Neural cell (in vitro differentiated cells): ENCODE results near the gene TLE1. TPM values are rescaled to one million over a fixed set of nuclear protein-coding genes. Genes with fewer than 3 reads are reported as not detected.
A peak's percentile ranks its signal among the peaks of the same experiment; 100 is the strongest.

Source experiments
- H2AFZ ChIP-seq: fragments of 200-600, 300-800 bp; sonication (generic), shearing (Covaris generic); 2 replicates; pipeline ENCODE4 v1.6.0; 2014; ENCODE audit warnings: low read depth, mild to moderate bottlenecking, antibody characterized with exemption, low read length, moderate library complexity
- H3F3A ChIP-seq: fragments of 200-600 bp; shearing (Covaris generic); 2 replicates; pipeline ENCODE4 v1.6.1; 2016; ENCODE audit warnings: mild to moderate bottlenecking, moderate library complexity, mixed read lengths, antibody characterized with exemption, low read length; ENCODE audit not compliant: insufficient read depth, poor library complexity, severe bottlenecking
- H3K27ac ChIP-seq: fragments of 200-600, 300-800 bp; sonication (generic), shearing (Covaris generic); 2 replicates; pipeline ENCODE4 v1.5.1; 2014; ENCODE audit warnings: mild to moderate bottlenecking, low read length, moderate library complexity
- H3K27me3 ChIP-seq: fragments of 300-800, 200-600 bp; sonication (generic), shearing (Covaris generic); 2 replicates; pipeline ENCODE4 v1.6.0; 2014; ENCODE audit warnings: mild to moderate bottlenecking, low read depth, low read length, moderate library complexity; ENCODE audit not compliant: insufficient read depth
- H3K36me3 ChIP-seq: fragments of 300-800, 200-600 bp; sonication (generic), shearing (Covaris generic); 2 replicates; pipeline ENCODE4 v1.5.1; 2014; ENCODE audit warnings: mild to moderate bottlenecking, antibody characterized with exemption, low read length, moderate library complexity; ENCODE audit not compliant: insufficient read depth
- H3K4me2 ChIP-seq: fragments of 300-800, 200-600 bp; sonication (generic), shearing (Covaris generic); 2 replicates; pipeline ENCODE4 v1.6.0; 2014; ENCODE audit warnings: mild to moderate bottlenecking, low read length
- H3K4me3 ChIP-seq: fragments of 300-800, 200-600 bp; sonication (generic), shearing (Covaris generic); 2 replicates; pipeline ENCODE4 v1.5.1; 2014; ENCODE audit warnings: mild to moderate bottlenecking, low read length, moderate library complexity
- H3K79me2 ChIP-seq: fragments of 200-600 bp; shearing (Covaris generic); replicated peaks from 2 replicates; pipeline ENCODE4 v1.6.0; 2014; ENCODE audit warnings: mild to moderate bottlenecking, low read length, moderate library complexity; ENCODE audit not compliant: insufficient read depth
- H3K9ac ChIP-seq: fragments of 300-800, 200-600 bp; sonication (generic), shearing (Covaris generic); 2 replicates; pipeline ENCODE4 v1.6.1; 2016; ENCODE audit warnings: mild to moderate bottlenecking, low read length, mixed read lengths
- H3K9me2 ChIP-seq: fragments of 200-600 bp; shearing (Covaris generic); 2 replicates; pipeline ENCODE4 v1.6.1; 2016; ENCODE audit warnings: mild to moderate bottlenecking, low read length, mixed read lengths; ENCODE audit not compliant: insufficient read depth
- H3K9me3 ChIP-seq: fragments of 200-600, 300-800 bp; sonication (generic), shearing (Covaris generic); 2 replicates; pipeline ENCODE4 v1.6.1; 2016; ENCODE audit warnings: mild to moderate bottlenecking, mixed run types, low read length, moderate library complexity, mixed read lengths
- H4K20me1 ChIP-seq: fragments of 200-600 bp; shearing (Covaris generic); 2 replicates; pipeline ENCODE4 v1.6.1; 2016; ENCODE audit warnings: mild to moderate bottlenecking, mixed run types; ENCODE audit not compliant: insufficient read depth
- EP300 ChIP-seq: fragments of 450-650 bp; conservative IDR thresholded peaks from 2 replicates; pipeline ENCODE4 v1.6.1; 2014; ENCODE audit warnings: antibody characterized with exemption, mild to moderate bottlenecking, moderate library complexity; ENCODE audit not compliant: poor library complexity, severe bottlenecking
- EZH2 ChIP-seq: fragments of 200-600, 300-800 bp; shearing (Covaris generic), sonication (generic); IDR thresholded peaks from 2 replicates; pipeline ENCODE4 v1.6.1; 2014; ENCODE audit warnings: antibody characterized with exemption, low read length, borderline replicate concordance, mild to moderate bottlenecking; ENCODE audit not compliant: insufficient read depth, poor library complexity, severe bottlenecking
- MXI1 ChIP-seq: fragments of 450-650 bp; conservative IDR thresholded peaks from 2 replicates; pipeline ENCODE4 v1.6.1; 2014; ENCODE audit warnings: antibody characterized with exemption, mild to moderate bottlenecking; ENCODE audit not compliant: poor library complexity, severe bottlenecking
- POLR2AphosphoS5 ChIP-seq: IDR thresholded peaks from 2 replicates; pipeline ENCODE4 v1.6.1; 2012
- RAD21 ChIP-seq: fragments of 450-650 bp; conservative IDR thresholded peaks from 2 replicates; pipeline ENCODE4 v1.6.1; 2014; ENCODE audit warnings: antibody characterized with exemption, mild to moderate bottlenecking, moderate library complexity
- REST ChIP-seq: IDR thresholded peaks from 2 replicates; pipeline ENCODE4 v1.6.1; 2012; ENCODE audit warnings: borderline replicate concordance
- SMC3 ChIP-seq: fragments of 450-650 bp; conservative IDR thresholded peaks from 2 replicates; pipeline ENCODE4 v1.6.1; 2014; ENCODE audit warnings: antibody characterized with exemption, mild to moderate bottlenecking, moderate library complexity; ENCODE audit not compliant: poor library complexity
- TAF1 ChIP-seq: IDR thresholded peaks from 2 replicates; pipeline ENCODE4 v1.6.1; 2012; ENCODE audit warnings: low read depth
- polyA plus RNA-seq: library from polyadenylated mRNA; depleted of rRNA; stranded (reverse); fragments of >200 nt; gene quantifications from 2 replicates; pipeline ENCODE4 v1.2.3, GENCODE V29; 2014
- TF ChIP-seq, protein P1 (sequence below): fragments of 450-650 bp; IDR thresholded peaks from 2 replicates; pipeline ENCODE4 v1.5.1; 2014; ENCODE audit warnings: antibody characterized with exemption, mild to moderate bottlenecking, moderate library complexity; ENCODE audit not compliant: poor library complexity, severe bottlenecking

TLE1 gene
- polyA plus RNA-seq, 1 donor from 2014 or later = 93.6 TPM

DNA sequence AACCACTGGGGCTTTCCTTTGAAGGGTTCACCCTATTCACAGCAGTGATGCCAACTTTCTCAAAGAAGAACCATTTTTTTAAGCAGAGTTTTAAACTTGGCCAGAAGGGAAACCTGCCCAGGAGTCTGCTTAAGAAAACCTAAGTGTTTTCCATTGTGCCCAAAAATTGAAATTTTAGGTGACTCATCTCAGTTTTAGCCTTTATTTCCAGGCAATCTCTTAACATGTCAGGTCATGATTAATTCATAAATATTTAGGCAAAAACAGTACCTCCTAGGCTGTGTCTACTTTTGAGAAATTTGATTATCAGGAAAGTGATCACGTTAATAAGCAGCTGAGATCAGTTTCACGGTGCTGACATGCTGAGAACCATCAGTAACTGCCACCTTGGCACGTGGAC is 61.9 kb downstream of the TLE1 start:
- H3K4me2 ChIP-seq = no peak overlapping the region
- peaks cover under 1% of the 10 kb centered on the region for H3K36me3 ChIP-seq
- no peak overlapping the region for H3K4me3 ChIP-seq
- no peak for TF ChIP-seq EP300
- no peak for TF ChIP-seq SMC3
- no peak for TF ChIP-seq POLR2AphosphoS5
- TF ChIP-seq RAD21 = no peak
- TF ChIP-seq EZH2 = no peak
- TF ChIP-seq TAF1 = no peak
- TF ChIP-seq, protein P1, sequence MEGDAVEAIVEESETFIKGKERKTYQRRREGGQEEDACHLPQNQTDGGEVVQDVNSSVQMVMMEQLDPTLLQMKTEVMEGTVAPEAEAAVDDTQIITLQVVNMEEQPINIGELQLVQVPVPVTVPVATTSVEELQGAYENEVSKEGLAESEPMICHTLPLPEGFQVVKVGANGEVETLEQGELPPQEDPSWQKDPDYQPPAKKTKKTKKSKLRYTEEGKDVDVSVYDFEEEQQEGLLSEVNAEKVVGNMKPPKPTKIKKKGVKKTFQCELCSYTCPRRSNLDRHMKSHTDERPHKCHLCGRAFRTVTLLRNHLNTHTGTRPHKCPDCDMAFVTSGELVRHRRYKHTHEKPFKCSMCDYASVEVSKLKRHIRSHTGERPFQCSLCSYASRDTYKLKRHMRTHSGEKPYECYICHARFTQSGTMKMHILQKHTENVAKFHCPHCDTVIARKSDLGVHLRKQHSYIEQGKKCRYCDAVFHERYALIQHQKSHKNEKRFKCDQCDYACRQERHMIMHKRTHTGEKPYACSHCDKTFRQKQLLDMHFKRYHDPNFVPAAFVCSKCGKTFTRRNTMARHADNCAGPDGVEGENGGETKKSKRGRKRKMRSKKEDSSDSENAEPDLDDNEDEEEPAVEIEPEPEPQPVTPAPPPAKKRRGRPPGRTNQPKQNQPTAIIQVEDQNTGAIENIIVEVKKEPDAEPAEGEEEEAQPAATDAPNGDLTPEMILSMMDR = no peak
- no peak for TF ChIP-seq MXI1
- no peak for TF ChIP-seq REST
- H3K9ac ChIP-seq = no peak overlapping the region
- no peaks in the 10 kb centered on the region for H3K27me3 ChIP-seq
- peaks cover 5% of the 10 kb centered on the region for H3K79me2 ChIP-seq
- H4K20me1 ChIP-seq = no peaks in the 10 kb centered on the region
- H2AFZ ChIP-seq = no peak overlapping the region
- H3F3A ChIP-seq = peaks cover 6% of the 10 kb centered on the region
- H3K9me2 ChIP-seq = no peaks in the 10 kb centered on the region
- H3K27ac ChIP-seq = no peak overlapping the region
- H3K9me3 ChIP-seq = no peaks in the 10 kb centered on the region

GRCh38 chr9:81626511-81626910 is 62.8 kb downstream of the TLE1 start:
- Histone ChIP-seq H3K27me3 (no peaks in the 10 kb centered on the region), H3K4me2 (no peak overlapping the region), H3K9me2 (no peaks in the 10 kb centered on the region), H3K9me3 (no peaks in the 10 kb centered on the region), H3F3A (peaks cover 6% of the 10 kb centered on the region), H3K36me3 (no peaks in the 10 kb centered on the region), H3K27ac (peak overlapping the region; percentile 19), H3K4me3 (peak overlapping the region; percentile 20), H2AFZ (no peak overlapping the region), H3K9ac (no peak overlapping the region), H4K20me1 (no peaks in the 10 kb centered on the region), H3K79me2 (peaks cover 5% of the 10 kb centered on the region)
- no peak for TF ChIP-seq RAD21

DNA sequence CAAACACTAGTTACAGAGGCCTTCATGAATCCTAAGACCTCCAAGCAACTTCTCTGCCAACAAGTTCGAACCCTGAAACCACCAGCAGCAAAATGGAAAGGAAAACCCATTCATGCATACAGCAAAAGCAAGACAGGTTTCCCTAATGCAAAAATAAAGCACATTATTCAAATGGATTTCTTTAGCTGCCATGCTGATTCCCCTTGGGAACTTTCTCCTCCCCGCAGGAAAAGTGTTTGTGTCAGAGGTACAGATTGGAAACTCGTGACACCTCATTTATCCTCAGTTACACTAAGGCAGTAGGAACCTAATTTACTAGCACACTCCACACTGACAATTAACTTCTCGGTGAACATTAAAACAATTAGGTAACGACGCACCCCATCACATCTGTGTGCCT is 63.4 kb downstream of the TLE1 start:
- TF ChIP-seq EZH2 (no peak), EP300 (peak; percentile 69), POLR2AphosphoS5 (peak; percentile 67)

More for the DNA sequence above, 63.4 kb downstream of the TLE1 start:
- H4K20me1 ChIP-seq = no peaks in the 10 kb centered on the region
- H3K4me2 ChIP-seq = no peak overlapping the region
- H3K36me3 ChIP-seq = no peaks in the 10 kb centered on the region
- H3K4me3 ChIP-seq = peak overlapping the region; percentile 20
- H3K9me2 ChIP-seq = no peaks in the 10 kb centered on the region
- H3F3A ChIP-seq = peaks cover 6% of the 10 kb centered on the region
- no peaks in the 10 kb centered on the region for H3K27me3 ChIP-seq
- H3K27ac ChIP-seq = peak overlapping the region; percentile 19
- peaks cover 5% of the 10 kb centered on the region for H3K79me2 ChIP-seq
- no peak overlapping the region for H2AFZ ChIP-seq
- H3K9ac ChIP-seq = no peak overlapping the region
- no peaks in the 10 kb centered on the region for H3K9me3 ChIP-seq
